OCI-LY7 (cell line): Measurements from ENCODE around the gene NAV3. TPM values are rescaled to one million over a fixed set of nuclear protein-coding genes. Genes with fewer than 3 reads are reported as not detected.

Source experiments
- BruUV-seq: library from RNA; stranded (reverse); fragments of 400-500 nt; replicated peaks from 2 replicates; lab custom pipeline; 2021; lab: Mats Ljungman, UMichigan
- CTCF ChIA-PET: fragments of 300-600 bp; sonication (Branson Sonifier 250); formaldehyde crosslinking; loops from one replicate; lab custom pipeline; 2022; ENCODE audit warnings: antibody characterized with exemption; ENCODE audit not compliant: unreplicated experiment; lab: Charles Lee
- POLR2A ChIA-PET: fragments of 300-600 bp; sonication (Branson Sonifier 250); formaldehyde crosslinking; loops from one replicate; lab custom pipeline; 2022; ENCODE audit warnings: antibody characterized with exemption; lab: Charles Lee
- DNase-seq: peaks from one replicate; pipeline ENCODE4 v3.0.0-alpha.2; 2015; ENCODE audit warnings: low spot score
- H2AFZ ChIP-seq: fragments of 200-600 bp; sonication (generic), shearing (Covaris generic); 2 replicates; pipeline ENCODE4 v1.6.1; 2014; ENCODE audit warnings: mild to moderate bottlenecking, antibody characterized with exemption, low read length, moderate library complexity
- H3K27ac ChIP-seq: fragments of 200-600 bp; sonication (generic); 2 replicates; pipeline ENCODE4 v1.5.1; 2014; ENCODE audit warnings: mixed run types, low read depth, mild to moderate bottlenecking, moderate library complexity, low read length, inconsistent platforms; ENCODE audit not compliant: poor library complexity, severe bottlenecking
- H3K36me3 ChIP-seq: fragments of 200-600 bp; sonication (generic); 2 replicates; pipeline ENCODE4 v1.6.1; 2014; ENCODE audit warnings: mild to moderate bottlenecking, antibody characterized with exemption, low read length, moderate library complexity, mixed read lengths; ENCODE audit not compliant: insufficient read depth
- H3K4me1 ChIP-seq: fragments of 200-600 bp; sonication (generic); 2 replicates; pipeline ENCODE4 v1.5.1; 2014; ENCODE audit warnings: mild to moderate bottlenecking, low read length; ENCODE audit not compliant: insufficient read depth, poor library complexity, severe bottlenecking
- H3K4me2 ChIP-seq: fragments of 200-600 bp; sonication (generic); 2 replicates; pipeline ENCODE4 v1.6.1; 2014; ENCODE audit warnings: mild to moderate bottlenecking, low read length
- H3K4me3 ChIP-seq: fragments of 200-600 bp; sonication (generic); 2 replicates; pipeline ENCODE4 v1.5.1; 2014; ENCODE audit warnings: mild to moderate bottlenecking, low read depth, low read length; ENCODE audit not compliant: poor library complexity, severe bottlenecking
- H3K79me2 ChIP-seq: fragments of 200-600 bp; sonication (generic); 2 replicates; pipeline ENCODE4 v1.6.1; 2016; ENCODE audit warnings: low read depth, mild to moderate bottlenecking, low read length, moderate library complexity, mixed read lengths; ENCODE audit not compliant: insufficient read depth
- H3K9me2 ChIP-seq: fragments of 200-600 bp; sonication (generic); 2 replicates; pipeline ENCODE4 v1.6.1; 2016; ENCODE audit warnings: mild to moderate bottlenecking, low read length, mixed read lengths; ENCODE audit not compliant: insufficient read depth
- H3K9me3 ChIP-seq: fragments of 200-600 bp; sonication (generic); 2 replicates; pipeline ENCODE4 v1.6.1; 2014; ENCODE audit warnings: mild to moderate bottlenecking, mixed run types, low read length, mixed read lengths
- H4K20me1 ChIP-seq: fragments of 200-600 bp; sonication (generic); 2 replicates; pipeline ENCODE4 v1.6.1; 2014; ENCODE audit warnings: mild to moderate bottlenecking, antibody characterized with exemption, low read length, moderate library complexity, mixed read lengths; ENCODE audit not compliant: insufficient read depth
- EZH2phosphoT487 ChIP-seq: fragments of 200-600 bp; sonication (generic); IDR thresholded peaks from 2 replicates; pipeline ENCODE4 v1.6.1; 2018; ENCODE audit warnings: low read depth, borderline replicate concordance, mild to moderate bottlenecking, mixed run types, antibody characterized with exemption, low read length, moderate library complexity, mixed read lengths
- intact Hi-C: fragments of 100-400 bp; cut with micrococcal nuclease; formaldehyde crosslinking; loops from one replicate; pipeline ENCODE4 v1.10.0; 2022; ENCODE audit not compliant: unreplicated experiment
- total RNA-seq, 2 experiments: library from RNA; depleted of rRNA in 1 of 2; stranded (reverse); fragments of >200 nt in 1 of 2; shearing (Covaris generic) in 1 of 2; gene quantifications; 2 replicates each; pipeline ENCODE4 v1.2.3, GENCODE V29; 2014 to 2022
- TF ChIP-seq, protein P1 (sequence below): fragments of 200-600 bp; sonication (generic); conservative IDR thresholded peaks from 2 replicates; pipeline ENCODE4 v1.5.1; 2014; ENCODE audit warnings: mild to moderate bottlenecking, antibody characterized with exemption, low read length, moderate library complexity, mixed read lengths

Gene NAV3
- total RNA-seq, 2 experiments from 2014 or later, result 0.68 to 1.6 TPM

DNA sequence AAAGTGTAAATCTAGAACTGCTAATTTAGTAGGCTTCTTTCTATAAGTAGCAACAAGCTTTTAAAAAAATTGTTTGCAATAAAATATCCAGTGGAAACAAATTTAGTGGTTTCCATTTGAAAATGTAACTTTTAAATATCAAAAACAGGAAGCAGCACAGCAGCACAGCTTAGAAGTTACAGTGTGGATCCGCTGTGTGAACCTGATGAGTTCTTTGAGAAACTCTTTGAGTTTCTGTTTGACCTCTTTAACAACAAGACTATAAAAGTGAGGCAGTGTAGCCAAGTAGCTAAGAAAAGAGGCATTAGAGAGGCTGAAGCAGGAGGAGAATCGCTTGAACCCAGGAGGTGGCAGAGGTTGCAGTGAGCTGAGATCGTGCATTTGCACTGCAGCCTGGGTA, 178.3 kb downstream of the NAV3 start:
- DNase-seq, result peak; percentile 43

DNA sequence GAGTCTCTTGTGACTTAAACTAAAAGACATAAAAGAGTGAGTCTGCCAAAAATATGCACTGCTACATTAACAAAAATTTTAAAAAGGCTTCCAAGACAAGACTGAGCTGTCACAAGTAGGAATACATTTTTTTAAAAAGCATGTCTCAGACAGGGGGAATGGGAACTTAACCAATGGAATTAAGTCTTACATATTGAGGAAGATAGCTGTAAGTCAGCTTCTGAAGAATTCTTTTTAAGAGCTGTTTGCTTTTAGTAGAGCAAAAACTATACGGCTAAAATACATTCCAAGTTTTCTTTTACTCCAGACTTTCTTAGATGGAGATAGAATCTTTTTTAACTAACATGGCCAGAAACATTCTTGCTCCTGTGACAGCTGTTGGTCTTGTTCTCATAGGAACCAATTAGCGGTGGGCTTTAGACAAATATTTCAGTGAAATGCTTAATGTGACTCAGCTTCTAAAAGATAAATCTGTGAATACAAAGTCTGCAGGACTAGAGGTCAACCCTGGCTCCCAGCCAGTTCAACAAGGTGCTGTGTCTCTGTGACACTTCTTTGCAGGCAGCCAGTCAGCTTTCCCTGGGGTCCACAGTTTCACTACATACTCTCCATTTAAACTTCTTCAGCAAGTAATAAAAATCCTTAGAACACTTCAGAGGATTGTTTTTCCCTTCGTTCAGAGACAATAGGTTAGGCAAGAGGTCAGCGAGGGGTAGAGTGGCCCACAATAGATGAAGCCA, 187.6 kb downstream of the NAV3 start:
- Histone ChIP-seq H3K4me3 (no peak overlapping the region), H3K9me2 (no peaks in the 10 kb centered on the region; the same call in 1 of the 2 replicates), H3K4me1 (peaks cover 7% of the 10 kb centered on the region), H3K27ac (no peak overlapping the region), H3K79me2 (no peaks in the 10 kb centered on the region), H3K9me3 (no peaks in the 10 kb centered on the region), H2AFZ (no peak overlapping the region), H4K20me1 (no peaks in the 10 kb centered on the region), H3K4me2 (no peak overlapping the region), H3K36me3 (no peaks in the 10 kb centered on the region)
- ChIA-PET POLR2A (interaction anchor here (0.5 to 0.7 kb wide), 2 partner anchors 35 to 76 kb away, joined by 3 read pairs; no protein-coding TSS in a partner anchor), CTCF (no interaction called here)
- no peak for DNase-seq
- no peak for TF ChIP-seq EZH2phosphoT487
- TF ChIP-seq, protein P1, sequence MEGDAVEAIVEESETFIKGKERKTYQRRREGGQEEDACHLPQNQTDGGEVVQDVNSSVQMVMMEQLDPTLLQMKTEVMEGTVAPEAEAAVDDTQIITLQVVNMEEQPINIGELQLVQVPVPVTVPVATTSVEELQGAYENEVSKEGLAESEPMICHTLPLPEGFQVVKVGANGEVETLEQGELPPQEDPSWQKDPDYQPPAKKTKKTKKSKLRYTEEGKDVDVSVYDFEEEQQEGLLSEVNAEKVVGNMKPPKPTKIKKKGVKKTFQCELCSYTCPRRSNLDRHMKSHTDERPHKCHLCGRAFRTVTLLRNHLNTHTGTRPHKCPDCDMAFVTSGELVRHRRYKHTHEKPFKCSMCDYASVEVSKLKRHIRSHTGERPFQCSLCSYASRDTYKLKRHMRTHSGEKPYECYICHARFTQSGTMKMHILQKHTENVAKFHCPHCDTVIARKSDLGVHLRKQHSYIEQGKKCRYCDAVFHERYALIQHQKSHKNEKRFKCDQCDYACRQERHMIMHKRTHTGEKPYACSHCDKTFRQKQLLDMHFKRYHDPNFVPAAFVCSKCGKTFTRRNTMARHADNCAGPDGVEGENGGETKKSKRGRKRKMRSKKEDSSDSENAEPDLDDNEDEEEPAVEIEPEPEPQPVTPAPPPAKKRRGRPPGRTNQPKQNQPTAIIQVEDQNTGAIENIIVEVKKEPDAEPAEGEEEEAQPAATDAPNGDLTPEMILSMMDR, result no peak
- intact Hi-C loops, result no loop called here
- BruUV-seq, result no TSS peak

More for the DNA sequence above, 178.3 kb downstream of the NAV3 start:
- Histone ChIP-seq H3K4me2 (peak overlapping the region; percentile 45), H3K36me3 (no peaks in the 10 kb centered on the region), H3K9me3 (no peaks in the 10 kb centered on the region), H3K79me2 (no peaks in the 10 kb centered on the region), H3K4me1 (peaks cover 17% of the 10 kb centered on the region), H3K4me3 (peak overlapping the region; percentile 20), H4K20me1 (no peaks in the 10 kb centered on the region), H3K27ac (peak overlapping the region; percentile 28), H3K9me2 (no peaks in the 10 kb centered on the region), H2AFZ (peak overlapping the region; percentile 79)
- no TSS peak for BruUV-seq
- TF ChIP-seq, protein P1, result no peak
- no peak for TF ChIP-seq EZH2phosphoT487
- intact Hi-C loops, result no loop called here
- POLR2A ChIA-PET, result interaction anchor here (0.6 to 1.0 kb wide), 4 partner anchors 11 to 176 kb away, joined by 3 to 8 read pairs (median 4); no protein-coding TSS in a partner anchor
- CTCF ChIA-PET, result no interaction called here

DNA sequence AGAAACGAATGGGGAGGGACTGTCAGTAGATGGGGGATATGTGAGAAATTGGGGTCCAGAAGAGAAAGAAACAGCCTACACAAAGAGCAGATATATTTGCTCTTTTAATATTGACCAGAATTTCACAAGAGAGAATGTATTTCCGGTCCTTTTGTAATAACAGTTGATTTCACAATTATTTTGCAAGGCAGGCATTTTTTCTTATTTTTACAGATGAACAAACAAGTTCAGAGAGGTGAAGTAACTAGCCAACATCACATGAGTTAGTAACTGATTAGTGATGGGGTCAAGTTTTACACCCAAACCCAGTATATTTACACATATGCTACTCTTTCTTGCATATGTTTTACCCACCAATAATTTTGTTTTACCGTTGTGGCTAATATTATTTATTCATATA, 188.2 kb downstream of the NAV3 start:
- H3K36me3 ChIP-seq, result no peaks in the 10 kb centered on the region
- TF ChIP-seq, protein P1, result no peak
- no peak for TF ChIP-seq EZH2phosphoT487
- H3K9me2 ChIP-seq, result no peaks in the 10 kb centered on the region; the same call in 1 of the 2 replicates
- no peak overlapping the region for H3K27ac ChIP-seq
- H3K4me3 ChIP-seq, result no peak overlapping the region
- H3K79me2 ChIP-seq, result no peaks in the 10 kb centered on the region
- peaks cover 7% of the 10 kb centered on the region for H3K4me1 ChIP-seq
- H2AFZ ChIP-seq, result no peak overlapping the region
- no peaks in the 10 kb centered on the region for H3K9me3 ChIP-seq
- intact Hi-C loops, result no loop called here
- H4K20me1 ChIP-seq, result no peaks in the 10 kb centered on the region
- H3K4me2 ChIP-seq, result no peak overlapping the region
- ChIA-PET CTCF (no interaction called here), POLR2A (interaction anchor here (1.0 kb wide), 1 partner anchor 161 kb away, joined by 4 read pairs; no protein-coding TSS in a partner anchor)
- no peak for DNase-seq
- no TSS peak for BruUV-seq
